Measurements from ENCODE around the gene KRTAP16-1.

KRTAP16-1 gene

DNA sequence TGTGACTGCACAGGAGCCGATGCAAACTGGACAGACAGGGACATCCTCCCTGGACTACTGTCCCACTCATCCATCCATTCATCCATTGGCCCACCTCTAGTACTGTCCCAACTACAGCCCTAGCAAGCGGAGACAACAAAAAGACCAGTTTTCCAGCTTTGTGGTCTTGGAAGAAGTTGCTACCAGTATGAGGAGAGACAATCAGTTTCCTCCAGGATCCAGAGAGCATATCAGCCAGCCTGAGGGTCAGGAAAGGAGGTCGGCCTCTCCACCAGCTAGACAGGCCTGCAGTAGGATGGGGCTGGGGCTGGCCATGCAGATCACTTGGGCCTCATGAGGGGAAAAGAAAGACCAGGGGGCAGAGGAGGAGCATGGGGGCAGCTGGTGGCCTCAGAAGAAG is 24.7 kb upstream of the KRTAP16-1 start:
- no peaks in the 10 kb centered on the region for H3K9me3 ChIP-seq
- no peak overlapping the region for H3K4me3 ChIP-seq (ENCODE audit: low read depth in 1 of 2, low read length in 1 of 2)
- peaks cover 0 to 2% of the 10 kb centered on the region in 2 experiments for H3K4me1 ChIP-seq (ENCODE audit: control insufficient read depth in 1 of 2, insufficient read depth in 1 of 2, low read depth in 1 of 2, low read length in 1 of 2)
- H3K36me3 ChIP-seq = no peaks in the 10 kb centered on the region
- TF ChIP-seq, protein P1, sequence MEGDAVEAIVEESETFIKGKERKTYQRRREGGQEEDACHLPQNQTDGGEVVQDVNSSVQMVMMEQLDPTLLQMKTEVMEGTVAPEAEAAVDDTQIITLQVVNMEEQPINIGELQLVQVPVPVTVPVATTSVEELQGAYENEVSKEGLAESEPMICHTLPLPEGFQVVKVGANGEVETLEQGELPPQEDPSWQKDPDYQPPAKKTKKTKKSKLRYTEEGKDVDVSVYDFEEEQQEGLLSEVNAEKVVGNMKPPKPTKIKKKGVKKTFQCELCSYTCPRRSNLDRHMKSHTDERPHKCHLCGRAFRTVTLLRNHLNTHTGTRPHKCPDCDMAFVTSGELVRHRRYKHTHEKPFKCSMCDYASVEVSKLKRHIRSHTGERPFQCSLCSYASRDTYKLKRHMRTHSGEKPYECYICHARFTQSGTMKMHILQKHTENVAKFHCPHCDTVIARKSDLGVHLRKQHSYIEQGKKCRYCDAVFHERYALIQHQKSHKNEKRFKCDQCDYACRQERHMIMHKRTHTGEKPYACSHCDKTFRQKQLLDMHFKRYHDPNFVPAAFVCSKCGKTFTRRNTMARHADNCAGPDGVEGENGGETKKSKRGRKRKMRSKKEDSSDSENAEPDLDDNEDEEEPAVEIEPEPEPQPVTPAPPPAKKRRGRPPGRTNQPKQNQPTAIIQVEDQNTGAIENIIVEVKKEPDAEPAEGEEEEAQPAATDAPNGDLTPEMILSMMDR (IDR thresholded peaks at IDR 0.05) = no peak
- H3K27me3 ChIP-seq = peaks cover 3% of the 10 kb centered on the region
- no peak overlapping the region for H3K27ac ChIP-seq

DNA sequence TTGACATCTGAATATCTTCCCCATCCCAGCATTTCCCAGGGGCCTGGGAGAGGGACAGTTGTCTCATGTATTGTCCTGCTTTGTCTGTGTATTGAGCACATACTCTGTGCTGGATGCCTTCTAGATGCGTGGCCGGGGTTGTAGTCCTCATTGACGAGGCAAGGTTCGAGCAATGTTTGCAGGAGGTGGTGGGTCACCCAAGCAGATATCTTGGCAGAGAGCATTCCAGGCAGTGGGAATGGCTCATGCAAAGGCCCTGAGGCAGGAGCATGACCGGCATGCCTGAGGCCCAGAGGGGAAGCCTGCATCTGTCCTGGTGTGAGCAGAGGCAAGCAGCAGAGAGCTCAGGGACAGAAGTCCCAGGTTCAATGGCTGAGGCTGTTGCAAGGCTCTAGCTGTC is 24.0 kb upstream of the KRTAP16-1 start:
- Histone ChIP-seq H3K9me3 (no peaks in the 10 kb centered on the region), H3K27ac (no peak overlapping the region), H3K4me3 (ENCODE audit: low read depth in 1 of 2, low read length in 1 of 2) (no peak overlapping the region), H3K4me1 (ENCODE audit: control insufficient read depth in 1 of 2, insufficient read depth in 1 of 2, low read depth in 1 of 2, low read length in 1 of 2) (no peaks in the 10 kb centered on the region), H3K27me3 (no peaks in the 10 kb centered on the region), H3K36me3 (no peaks in the 10 kb centered on the region)
- TF ChIP-seq, protein P1 (IDR thresholded peaks at IDR 0.05) = no peak

DNA sequence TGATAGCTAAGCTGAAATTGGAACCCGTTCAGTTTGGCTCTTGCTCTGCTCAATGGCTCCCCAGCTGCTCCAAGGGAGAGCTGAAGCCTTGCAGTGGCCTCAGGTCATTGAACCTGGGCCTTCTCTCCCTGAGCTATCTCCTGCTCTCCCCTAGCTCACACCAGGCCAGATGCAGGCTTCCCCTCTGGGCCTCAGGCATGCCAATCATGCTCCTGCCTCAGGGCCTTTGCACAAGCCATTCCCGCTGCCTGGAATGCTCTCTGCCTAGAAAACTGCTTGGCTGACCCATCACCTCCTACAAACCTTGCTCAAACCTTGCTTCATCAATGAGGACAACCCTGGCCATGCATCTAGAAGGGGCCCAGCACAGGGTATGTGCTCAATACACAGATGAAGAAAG is 23.1 kb upstream of the KRTAP16-1 start:
- Histone ChIP-seq H3K4me1 (ENCODE audit: control insufficient read depth in 1 of 2, insufficient read depth in 1 of 2, low read depth in 1 of 2, low read length in 1 of 2) (no peaks in the 10 kb centered on the region), H3K36me3 (no peaks in the 10 kb centered on the region), H3K9me3 (no peaks in the 10 kb centered on the region), H3K4me3 (ENCODE audit: low read depth in 1 of 2, low read length in 1 of 2) (no peak overlapping the region), H3K27ac (no peak overlapping the region), H3K27me3 (no peaks in the 10 kb centered on the region)
- TF ChIP-seq, protein P1 (IDR thresholded peaks at IDR 0.05) = no peak

DNA sequence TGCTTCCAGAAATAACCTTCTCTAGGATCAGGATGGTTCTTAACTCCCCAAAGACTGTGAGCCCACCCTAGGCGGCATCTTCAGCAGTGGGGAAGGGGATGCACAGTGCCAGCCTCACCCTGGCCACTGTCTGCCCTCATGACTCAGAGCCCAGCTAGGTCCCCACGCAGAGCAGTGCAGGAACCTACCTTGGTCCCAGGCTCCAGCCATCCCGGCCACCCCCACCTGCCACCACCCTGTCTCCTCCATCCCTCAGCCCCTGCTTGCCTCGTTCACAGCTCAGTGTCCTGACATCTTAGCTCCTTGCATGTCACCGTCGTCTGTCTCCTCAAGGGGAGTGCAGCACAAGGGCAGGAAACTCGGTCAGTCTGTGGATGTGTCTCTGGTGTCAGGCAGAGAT is 22.5 kb upstream of the KRTAP16-1 start:
- TF ChIP-seq, protein P1 (IDR thresholded peaks at IDR 0.05) = no peak
- H3K9me3 ChIP-seq = no peaks in the 10 kb centered on the region
- no peak overlapping the region for H3K27ac ChIP-seq
- H3K4me1 ChIP-seq (ENCODE audit: control insufficient read depth in 1 of 2, insufficient read depth in 1 of 2, low read depth in 1 of 2, low read length in 1 of 2) = peaks cover 4 to 5% of the 10 kb centered on the region in 2 experiments
- no peak overlapping the region for H3K4me3 ChIP-seq (ENCODE audit: low read depth in 1 of 2, low read length in 1 of 2)
- H3K27me3 ChIP-seq = no peaks in the 10 kb centered on the region
- H3K36me3 ChIP-seq = no peaks in the 10 kb centered on the region

DNA sequence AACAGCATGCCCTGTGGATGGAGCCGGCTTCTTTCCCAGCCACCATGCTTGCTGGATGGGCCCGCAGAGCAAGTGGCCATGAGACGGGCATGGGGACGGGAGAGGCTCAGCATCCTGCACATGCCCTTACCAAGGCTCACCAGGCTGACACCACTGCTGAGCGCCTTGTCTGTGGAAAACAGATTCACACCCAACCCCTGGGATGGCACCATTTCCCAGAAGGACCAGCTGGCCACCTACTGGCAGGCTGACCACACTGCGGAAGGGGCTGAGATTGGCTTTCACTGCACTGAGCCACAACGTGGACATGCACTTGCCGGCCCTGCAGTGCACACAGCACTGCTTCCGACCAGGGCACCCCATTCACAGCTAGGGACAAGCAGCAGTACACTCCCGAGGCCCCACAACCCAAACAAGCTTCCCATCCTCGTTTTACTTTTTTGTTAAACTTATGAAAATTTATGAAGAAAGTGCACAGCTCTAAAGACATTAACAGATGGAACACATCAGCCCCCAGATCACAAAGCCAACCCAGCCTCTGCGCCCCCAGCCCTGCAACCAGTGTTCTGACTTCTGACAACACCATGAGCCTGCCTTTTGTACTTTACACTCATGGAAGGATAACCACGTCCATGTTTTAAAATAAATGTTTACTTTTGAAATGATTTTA is 20.3 kb upstream of the KRTAP16-1 start:
- TF ChIP-seq, protein P1 (IDR thresholded peaks at IDR 0.05) = peak; percentile 64
- H3K4me1 ChIP-seq (ENCODE audit: control insufficient read depth in 1 of 2, insufficient read depth in 1 of 2, low read depth in 1 of 2, low read length in 1 of 2) = peaks cover 7 to 8% of the 10 kb centered on the region in 2 experiments
- H3K27ac ChIP-seq = no peak overlapping the region
- H3K9me3 ChIP-seq = no peaks in the 10 kb centered on the region
- no peak overlapping the region for H3K4me3 ChIP-seq (ENCODE audit: low read depth in 1 of 2, low read length in 1 of 2)
- no peaks in the 10 kb centered on the region for H3K27me3 ChIP-seq
- no peaks in the 10 kb centered on the region for H3K36me3 ChIP-seq
